Measurements from ENCODE around the gene APOBEC3A. TPM values are rescaled to one million over a fixed set of nuclear protein-coding genes. Genes with fewer than 3 reads are reported as not detected.

Gene APOBEC3A
- total RNA-seq, 1 donor, result not detected

- no peak overlapping the region for H3K4me3 ChIP-seq (ENCODE audit: low read depth, low read length)
- no peak for DNase-seq (ENCODE audit: low read depth)
- TF ChIP-seq CTCF (IDR thresholded peaks at IDR 0.05; ENCODE audit: insufficient read depth, low read length), result no peak
Measured at GRCh38 chr22:38947321-38948140, 9.9 kb upstream of the APOBEC3A start.

DNA sequence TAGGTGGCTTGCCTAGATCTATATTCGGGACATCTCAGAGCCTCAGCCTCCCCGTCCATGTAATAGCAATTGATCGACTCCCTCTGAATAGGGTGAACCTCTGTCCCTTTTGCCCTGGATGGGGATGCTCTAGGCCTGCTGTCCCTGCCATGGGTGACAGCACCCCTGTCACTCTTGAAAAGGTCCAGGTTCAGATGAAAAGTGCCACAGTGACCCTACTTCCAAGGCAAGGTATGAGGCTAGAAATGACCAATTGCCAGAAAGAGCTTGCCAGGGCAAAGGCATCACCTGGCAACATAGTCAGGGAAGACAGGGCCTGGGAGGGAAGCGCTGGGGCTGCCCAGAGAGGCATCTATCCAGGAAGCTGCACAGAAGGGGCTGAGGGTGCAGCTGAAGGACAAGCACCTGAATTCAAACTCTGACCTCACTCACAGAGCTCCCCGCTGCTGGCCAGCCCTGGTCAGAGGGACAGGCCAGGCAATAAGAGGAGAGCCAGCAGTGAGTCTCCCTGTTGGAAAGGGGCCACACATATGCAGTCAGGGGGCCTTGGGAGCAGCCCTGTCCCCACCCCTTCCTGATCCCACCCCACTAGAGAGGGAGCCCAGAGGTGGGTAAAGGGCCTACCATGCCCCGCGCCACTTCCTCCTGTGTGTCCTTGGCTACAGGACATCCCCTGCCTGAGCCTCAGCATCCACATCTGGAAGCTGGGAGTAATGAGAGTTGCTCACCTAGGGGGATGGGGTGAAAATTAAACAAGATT lies 9.0 kb upstream of the APOBEC3A start:
- no peak overlapping the region for H3K4me3 ChIP-seq (ENCODE audit: low read depth, low read length)
- no peak for DNase-seq (ENCODE audit: low read depth)
- no peak for TF ChIP-seq CTCF (IDR thresholded peaks at IDR 0.05; ENCODE audit: insufficient read depth, low read length)

- no peak for DNase-seq (ENCODE audit: low read depth)
- H3K4me3 ChIP-seq (ENCODE audit: low read depth, low read length), result no peak overlapping the region
- no peak for TF ChIP-seq CTCF (IDR thresholded peaks at IDR 0.05; ENCODE audit: insufficient read depth, low read length)
Measured at GRCh38 chr22:38949889-38950405, 7.5 kb upstream of the APOBEC3A start.

- no peak overlapping the region for H3K4me3 ChIP-seq (ENCODE audit: low read depth, low read length)
- no peak for DNase-seq (ENCODE audit: low read depth)
- no peak for TF ChIP-seq CTCF (IDR thresholded peaks at IDR 0.05; ENCODE audit: insufficient read depth, low read length)
Measured at GRCh38 chr22:38950527-38951295, 6.7 kb upstream of the APOBEC3A start.

GRCh38 chr22:38951734-38952133 lies 5.7 kb upstream of the APOBEC3A start:
- H3K4me3 ChIP-seq (ENCODE audit: low read depth, low read length), result no peak overlapping the region
- no peak for DNase-seq (ENCODE audit: low read depth)
- TF ChIP-seq CTCF (IDR thresholded peaks at IDR 0.05; ENCODE audit: insufficient read depth, low read length), result no peak

DNA sequence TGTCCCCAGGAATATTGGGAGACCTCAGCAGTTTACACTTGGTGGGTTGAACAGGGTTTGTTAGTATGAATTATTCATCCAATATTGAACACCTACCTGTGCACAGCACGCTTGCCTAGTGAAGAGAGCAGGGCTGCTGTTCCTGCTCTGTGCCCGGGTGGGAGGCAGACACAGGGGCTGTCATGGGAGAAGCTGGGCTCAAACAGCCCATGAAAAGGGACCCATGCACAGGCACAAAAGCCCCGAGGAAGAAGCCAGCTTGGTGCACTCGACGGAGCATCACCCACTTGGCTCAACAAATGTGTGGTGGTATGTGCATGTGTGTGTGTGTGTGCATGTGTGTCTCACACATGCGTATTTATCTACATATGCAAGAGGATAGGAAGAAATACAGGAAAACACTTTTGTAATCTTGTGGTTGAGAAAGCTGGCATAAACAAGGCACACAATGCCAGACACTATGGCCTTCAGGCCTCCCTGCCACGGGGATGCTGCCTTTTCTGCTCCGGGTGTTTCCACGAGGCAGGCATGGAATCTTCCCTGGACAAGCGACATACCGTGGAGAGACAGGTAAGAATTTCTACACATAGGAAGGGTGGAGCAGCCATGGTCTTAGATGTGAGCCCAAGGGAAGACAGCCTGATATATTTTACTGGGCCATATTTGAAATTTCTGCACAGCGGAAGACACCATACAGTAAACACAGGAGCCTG lies 5.0 kb upstream of the APOBEC3A start:
- no peak for TF ChIP-seq CTCF (IDR thresholded peaks at IDR 0.05; ENCODE audit: insufficient read depth, low read length)
- no peak for DNase-seq (ENCODE audit: low read depth)

More for the DNA sequence above, 5.0 kb upstream of the APOBEC3A start:
- H3K4me3 ChIP-seq (ENCODE audit: low read depth, low read length), result no peak overlapping the region
